GM12801 (cell line): Measurements from ENCODE around the gene TFDP2.

Source experiments
- CTCF ChIP-seq: IDR thresholded peaks from one replicate; pipeline ENCODE4 v1.5.1; 2011; ENCODE audit warnings: control low read depth; ENCODE audit not compliant: insufficient read length; ENCODE audit errors: extremely low read depth

The TFDP2 gene

GRCh38 chr3:142026333-142026732 lies 123.0 kb downstream of the TFDP2 start:
- TF ChIP-seq CTCF: no peak

DNA sequence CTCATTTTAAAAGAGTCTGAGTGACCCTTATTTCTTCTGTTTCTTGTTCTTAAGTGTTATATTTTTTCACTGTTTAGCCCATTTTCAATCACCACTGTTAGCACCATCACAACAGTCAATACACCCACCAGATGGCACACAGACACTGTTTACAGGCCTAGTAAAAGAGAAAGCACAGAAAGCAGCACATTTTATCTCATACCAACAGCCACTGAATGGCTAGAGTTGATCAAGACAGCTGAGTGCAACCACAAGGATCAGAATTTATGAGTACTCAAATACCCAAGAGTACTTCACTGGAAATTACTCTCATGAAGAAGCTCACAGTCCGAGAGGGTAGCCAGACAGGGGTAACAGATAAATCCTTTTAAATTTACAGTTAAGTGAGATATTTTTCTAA lies 127.0 kb downstream of the TFDP2 start:
- no peak for TF ChIP-seq CTCF

- no peak for TF ChIP-seq CTCF
These were observed 128.2 kb downstream of the TFDP2 start for GRCh38 chr3:142021127-142021526.

GRCh38 chr3:142019794-142020320 lies 129.5 kb downstream of the TFDP2 start:
- TF ChIP-seq CTCF: no peak

DNA sequence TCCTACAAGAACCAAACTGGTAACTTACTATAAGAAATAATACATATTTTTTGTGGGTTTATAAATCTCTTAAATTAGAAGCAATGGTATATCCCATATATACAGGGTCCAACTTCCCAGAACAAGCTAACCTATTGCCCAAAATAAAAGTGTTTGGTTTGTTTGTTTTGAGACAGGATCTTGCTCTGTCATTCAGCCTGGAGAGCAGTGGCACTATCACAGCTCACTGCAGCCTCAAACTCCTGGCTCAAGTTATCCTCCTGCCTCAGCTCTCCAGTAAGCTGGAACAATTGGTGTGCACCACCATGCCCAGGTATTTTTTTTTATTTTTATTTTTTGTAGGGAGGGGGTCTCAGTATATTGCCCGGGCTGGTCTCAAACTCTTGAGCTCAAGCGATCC lies 135.4 kb downstream of the TFDP2 start:
- TF ChIP-seq CTCF: no peak

GRCh38 chr3:142013326-142013980 lies 135.9 kb downstream of the TFDP2 start:
- TF ChIP-seq CTCF: no peak

DNA sequence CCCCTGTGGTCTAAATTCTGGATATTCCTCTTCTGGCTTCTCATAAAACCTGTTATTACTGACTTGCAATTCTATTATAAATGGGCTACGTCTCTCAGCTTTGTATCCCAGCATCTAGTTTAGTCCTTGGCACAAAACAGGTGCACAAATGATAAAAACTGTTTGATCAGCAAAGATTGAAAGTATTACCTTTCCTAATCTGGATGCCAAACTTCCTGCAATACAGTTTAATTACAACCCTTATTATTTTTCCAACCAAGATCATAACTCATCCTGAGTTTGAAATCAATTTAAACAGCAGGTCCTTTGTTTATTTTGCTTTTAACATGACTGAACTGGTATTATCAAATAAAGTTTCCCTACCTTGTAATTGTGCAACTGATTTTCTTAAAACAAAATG lies 140.3 kb downstream of the TFDP2 start:
- TF ChIP-seq CTCF: no peak
